Measurements from ENCODE around the gene MGAT5.

The MGAT5 gene

DNA sequence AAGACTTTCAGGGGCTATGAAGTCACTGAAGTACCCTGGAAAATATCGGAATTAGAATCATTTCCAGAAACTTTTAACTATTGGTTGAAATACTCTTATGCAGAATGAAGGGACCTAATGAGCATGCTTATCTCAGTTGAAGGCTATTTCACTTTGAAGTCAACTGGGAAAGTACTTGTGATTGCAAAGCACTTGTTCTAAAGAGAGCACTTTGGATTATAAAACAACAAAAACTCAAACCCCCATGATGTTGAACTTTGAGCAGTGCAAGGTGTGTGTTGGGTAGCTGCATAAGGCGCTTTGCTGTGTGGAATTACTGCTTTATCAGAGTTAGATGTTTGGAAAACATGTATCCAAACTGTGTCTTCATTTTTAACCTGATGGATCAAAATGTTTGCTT lies 12.0 kb upstream of the MGAT5 start:
- Mint-ChIP-seq H3K9me3 (no peaks in the 10 kb centered on the region), H3K4me3 (no peak overlapping the region), H3K27me3 (no peaks in the 10 kb centered on the region), H3K27ac (no peak overlapping the region), H3K4me1 (peaks cover 53% of the 10 kb centered on the region)
- ATAC-seq (no peak), DNase-seq (no peak)

DNA sequence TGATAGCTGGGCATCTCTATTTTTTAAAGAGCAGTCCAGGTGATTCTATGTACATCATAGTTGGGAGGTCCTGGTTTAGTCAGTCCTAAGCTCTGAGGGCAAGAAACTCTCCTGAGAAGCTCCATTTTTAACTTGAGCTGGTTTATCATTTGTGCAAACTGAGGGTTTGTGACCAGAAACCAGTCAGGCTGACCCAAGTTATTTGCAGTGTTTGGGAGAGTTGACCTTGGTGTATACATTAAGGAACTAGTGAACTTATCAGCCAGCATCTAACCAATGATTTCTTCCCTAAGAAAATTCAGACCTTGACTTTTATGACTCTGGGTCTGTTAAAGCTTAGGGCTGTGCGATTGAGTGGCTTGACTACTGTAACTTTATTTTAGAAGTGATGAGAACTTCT lies 10.6 kb upstream of the MGAT5 start:
- Mint-ChIP-seq H3K27me3 (no peaks in the 10 kb centered on the region), H3K4me3 (no peak overlapping the region), H3K27ac (no peak overlapping the region), H3K4me1 (peaks cover 62% of the 10 kb centered on the region), H3K9me3 (no peaks in the 10 kb centered on the region)
- ATAC-seq, result no peak
- no peak for DNase-seq

DNA sequence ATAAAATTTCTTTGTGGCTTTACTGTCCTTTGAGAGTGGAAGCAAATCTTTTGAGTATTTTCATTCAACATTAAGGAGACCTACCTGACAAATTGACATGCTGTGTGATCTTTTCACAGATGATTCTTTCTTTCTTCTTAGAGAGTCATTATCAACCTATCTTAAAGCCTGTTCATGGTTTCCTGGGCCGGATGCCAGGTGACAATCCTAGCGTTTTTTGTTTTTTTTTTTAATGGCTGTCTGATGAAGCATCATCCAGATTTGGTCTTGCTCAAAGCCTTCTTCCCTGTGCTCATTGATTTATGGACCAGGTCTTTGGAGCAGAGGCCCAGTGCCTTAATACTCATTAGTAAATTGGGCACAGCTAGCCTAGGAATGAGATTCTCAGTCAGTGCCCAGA lies 9.8 kb upstream of the MGAT5 start:
- no peaks in the 10 kb centered on the region for H3K27me3 Mint-ChIP-seq
- H3K9me3 Mint-ChIP-seq, result no peaks in the 10 kb centered on the region
- H3K27ac Mint-ChIP-seq, result no peak overlapping the region
- peaks cover 68% of the 10 kb centered on the region for H3K4me1 Mint-ChIP-seq
- H3K4me3 Mint-ChIP-seq, result no peak overlapping the region
- DNase-seq (no peak), ATAC-seq (no peak)

DNA sequence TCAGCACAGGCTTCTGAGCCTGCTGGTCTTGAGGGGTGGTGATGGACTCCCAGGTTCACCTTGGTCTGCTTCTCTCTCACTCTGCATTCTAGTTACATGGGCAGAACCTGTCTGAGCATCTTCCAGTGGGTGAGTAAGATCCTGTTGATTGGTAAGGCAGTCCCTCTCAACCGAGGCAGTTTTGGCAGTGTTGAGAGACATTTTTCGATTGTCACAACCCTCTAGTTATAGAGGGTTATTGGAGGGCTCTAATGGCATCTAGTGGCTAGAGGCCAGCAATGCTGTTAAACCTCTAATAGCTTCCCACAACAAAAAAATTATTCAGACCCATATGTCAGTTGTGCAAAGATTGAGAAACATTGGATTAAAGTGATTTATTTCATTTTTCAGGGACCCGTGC lies 9.3 kb upstream of the MGAT5 start:
- no peaks in the 10 kb centered on the region for H3K9me3 Mint-ChIP-seq
- ATAC-seq (no peak), DNase-seq (no peak)
- H3K27me3 Mint-ChIP-seq, result no peaks in the 10 kb centered on the region
- peaks cover 68% of the 10 kb centered on the region for H3K4me1 Mint-ChIP-seq
- H3K27ac Mint-ChIP-seq, result no peak overlapping the region
- no peak overlapping the region for H3K4me3 Mint-ChIP-seq

DNA sequence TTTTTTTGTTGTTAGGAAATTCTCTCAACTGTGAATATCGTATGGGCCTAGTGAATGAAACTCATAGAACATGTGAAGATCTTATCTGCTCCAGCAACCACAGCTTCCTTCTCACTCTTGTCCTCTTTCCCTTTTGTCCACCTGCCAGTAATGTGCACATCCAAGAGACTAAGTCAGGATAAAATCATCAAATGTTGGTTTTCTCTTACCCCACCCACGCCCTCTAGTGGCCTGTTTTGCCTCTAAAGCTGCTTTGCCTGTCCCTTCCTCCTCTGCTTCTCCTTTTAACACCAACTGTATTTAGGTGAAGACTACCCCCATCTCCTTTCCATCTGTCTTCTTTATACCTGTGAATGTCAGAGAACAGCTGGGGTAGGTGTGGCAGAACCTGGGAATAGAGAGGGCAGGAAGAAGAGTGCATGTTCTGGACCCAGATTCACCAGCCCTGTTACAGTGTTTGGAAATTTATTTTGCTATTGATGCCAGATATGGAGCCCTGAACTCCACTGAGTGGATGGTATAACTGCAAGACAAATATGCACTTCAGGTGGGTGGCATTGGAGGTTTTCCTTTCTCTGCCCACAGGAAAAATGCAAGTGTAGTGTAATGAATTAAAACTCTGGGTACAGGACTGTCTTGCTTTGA lies 8.4 kb upstream of the MGAT5 start:
- no peaks in the 10 kb centered on the region for H3K9me3 Mint-ChIP-seq
- peaks cover 70% of the 10 kb centered on the region for H3K4me1 Mint-ChIP-seq
- ATAC-seq, result peak; percentile 58
- no peaks in the 10 kb centered on the region for H3K27me3 Mint-ChIP-seq
- peak; percentile 58 to 66 for DNase-seq
- H3K4me3 Mint-ChIP-seq, result peak overlapping the region; percentile 23 to 53
- no peak overlapping the region for H3K27ac Mint-ChIP-seq

DNA sequence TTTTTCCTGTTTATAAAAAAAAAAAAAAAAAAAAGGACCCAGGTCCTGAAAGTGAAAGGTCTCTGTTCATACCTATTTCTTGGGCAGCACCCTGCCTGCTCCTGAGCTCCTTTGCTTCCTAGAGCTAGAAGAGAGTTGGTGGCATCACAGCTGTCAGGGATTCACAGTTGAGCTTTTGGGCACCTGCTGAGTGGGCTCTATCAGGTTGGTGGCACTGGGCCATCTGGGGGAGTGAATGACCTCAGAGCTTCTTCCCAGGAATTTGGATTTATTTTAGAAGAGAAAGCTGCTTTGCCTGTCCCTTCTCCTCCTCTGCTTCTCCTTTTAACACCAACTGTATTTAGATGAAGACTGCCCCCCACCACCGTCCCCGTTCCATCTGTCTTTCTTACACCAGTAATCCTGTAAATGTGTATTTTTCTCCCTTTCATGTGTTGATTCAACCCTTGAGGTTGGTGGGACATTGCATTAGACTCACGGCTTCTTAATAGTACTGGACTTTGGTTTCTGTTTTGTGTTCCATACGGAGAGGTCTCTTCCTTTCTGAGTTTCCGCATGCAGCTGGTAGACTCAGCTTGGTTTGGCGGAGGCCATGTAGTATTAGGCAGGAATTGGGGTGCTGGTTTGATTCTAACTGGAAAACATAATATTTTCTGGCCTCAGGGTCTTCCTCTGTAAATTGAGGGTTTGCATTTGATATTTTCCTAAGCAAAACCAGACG lies 7.6 kb upstream of the MGAT5 start:
- no peak overlapping the region for H3K27ac Mint-ChIP-seq
- DNase-seq (no peak), ATAC-seq (no peak)
- H3K4me1 Mint-ChIP-seq, result peaks cover 78% of the 10 kb centered on the region
- no peaks in the 10 kb centered on the region for H3K27me3 Mint-ChIP-seq
- H3K4me3 Mint-ChIP-seq, result peak overlapping the region; percentile 38 to 46
- H3K9me3 Mint-ChIP-seq, result no peaks in the 10 kb centered on the region

DNA sequence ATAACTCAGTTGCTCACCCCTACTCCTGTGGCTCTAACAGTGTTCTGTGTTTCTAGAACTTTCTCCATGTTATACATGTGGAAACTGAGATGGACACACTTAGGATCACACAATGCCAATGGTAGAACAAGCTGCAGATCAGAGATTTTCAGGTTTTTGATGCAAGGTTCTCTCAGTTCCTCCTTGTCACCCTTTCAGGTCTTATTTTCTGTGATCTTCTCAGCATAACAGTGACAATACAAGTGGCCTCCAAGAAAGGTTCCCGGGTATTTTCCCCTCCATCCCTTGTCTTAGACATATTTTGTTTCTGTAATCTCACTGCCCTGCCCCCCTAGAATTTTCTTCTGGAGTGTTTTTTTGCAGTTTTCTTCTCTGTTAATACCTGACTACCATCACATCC lies 6.2 kb upstream of the MGAT5 start:
- no peaks in the 10 kb centered on the region for H3K27me3 Mint-ChIP-seq
- H3K4me1 Mint-ChIP-seq, result peaks cover 91% of the 10 kb centered on the region
- no peak overlapping the region for H3K4me3 Mint-ChIP-seq
- no peaks in the 10 kb centered on the region for H3K9me3 Mint-ChIP-seq
- ATAC-seq (no peak), DNase-seq (no peak)
- no peak overlapping the region for H3K27ac Mint-ChIP-seq

DNA sequence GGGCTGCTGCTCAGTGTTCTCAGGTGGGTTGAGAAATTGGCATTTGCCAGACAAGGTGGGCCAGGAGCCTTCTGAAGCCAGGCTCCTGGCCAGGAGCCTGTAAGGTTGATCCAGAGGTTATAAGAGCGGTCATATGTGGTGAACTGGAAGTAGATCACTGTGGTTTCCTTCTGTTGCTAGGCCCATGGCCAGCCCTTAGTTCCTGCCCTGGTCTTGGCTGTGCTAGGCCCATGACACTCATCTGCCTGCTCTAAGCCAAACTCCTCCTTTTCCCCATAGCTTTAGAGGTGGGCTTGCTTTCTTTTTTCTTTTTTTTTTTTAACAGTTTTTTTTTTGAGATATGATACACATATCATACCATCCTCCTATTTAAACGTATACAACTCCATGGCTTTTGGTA lies 5.0 kb upstream of the MGAT5 start:
- Mint-ChIP-seq H3K9me3 (no peaks in the 10 kb centered on the region), H3K27ac (no peak overlapping the region), H3K27me3 (no peaks in the 10 kb centered on the region), H3K4me3 (no peak overlapping the region), H3K4me1 (peaks cover 98% of the 10 kb centered on the region)
- DNase-seq (no peak), ATAC-seq (no peak)

DNA sequence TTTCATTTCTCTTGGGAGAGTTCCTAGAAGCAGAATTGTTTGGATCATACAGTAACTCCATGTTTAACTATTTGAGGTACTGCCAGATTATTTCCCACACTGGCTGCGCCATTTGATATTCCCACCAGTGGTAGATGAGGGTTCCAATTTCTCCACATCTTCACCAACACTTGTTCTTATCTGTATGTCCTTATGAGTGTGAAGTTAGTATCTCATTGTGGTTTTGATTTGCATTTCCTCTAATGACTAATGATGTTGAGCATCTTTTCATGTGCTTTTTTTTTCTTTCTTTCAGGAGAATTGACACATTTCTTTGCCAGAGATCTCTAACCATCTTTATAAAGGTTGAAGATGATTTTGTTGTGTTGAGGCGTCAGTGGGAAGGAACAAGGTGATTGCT lies 4.1 kb upstream of the MGAT5 start:
- no peak overlapping the region for H3K27ac Mint-ChIP-seq
- no peak for DNase-seq
- peak overlapping the region; percentile 1 to 33 for H3K4me3 Mint-ChIP-seq
- H3K9me3 Mint-ChIP-seq, result no peaks in the 10 kb centered on the region
- H3K27me3 Mint-ChIP-seq, result no peaks in the 10 kb centered on the region
- H3K4me1 Mint-ChIP-seq, result peaks cover 98% of the 10 kb centered on the region
- ATAC-seq, result no peak

DNA sequence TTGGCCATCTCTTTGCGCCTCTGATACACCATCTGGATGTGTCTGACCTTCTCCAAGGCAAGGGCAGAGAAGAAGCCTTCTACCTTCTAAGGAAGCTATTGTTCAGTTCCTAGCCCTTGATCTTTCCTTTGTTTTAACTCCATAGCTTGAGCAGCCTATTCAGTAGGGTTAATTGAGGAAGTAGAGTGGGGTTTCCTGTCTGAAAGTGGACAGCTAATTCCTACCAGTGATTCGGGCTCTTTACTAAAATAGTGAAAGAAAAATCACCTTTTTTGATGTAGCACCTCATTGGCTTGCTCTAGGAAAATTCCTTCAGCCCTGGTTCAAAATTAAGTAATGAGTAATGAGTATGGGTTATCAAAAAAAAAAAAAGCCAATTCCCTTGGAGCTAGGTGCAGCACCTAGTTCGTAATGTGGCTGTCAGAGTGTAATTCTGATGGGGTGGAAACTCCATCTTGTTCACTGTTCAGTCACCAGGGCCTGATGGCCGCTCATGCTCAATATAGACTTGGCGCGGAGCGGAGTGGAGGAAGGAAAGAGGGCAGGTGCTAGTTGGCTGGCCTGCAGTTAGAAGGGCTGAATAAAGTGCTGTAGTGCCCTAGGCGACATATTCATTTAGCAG lies 2.9 kb upstream of the MGAT5 start:
- Mint-ChIP-seq H3K27ac (peak overlapping the region; percentile 35 to 64), H3K27me3 (no peaks in the 10 kb centered on the region), H3K4me3 (peak overlapping the region; percentile 58 to 61), H3K9me3 (no peaks in the 10 kb centered on the region), H3K4me1 (peaks cover 97% of the 10 kb centered on the region)
- ATAC-seq (peak; percentile 49), DNase-seq (no peak)

DNA sequence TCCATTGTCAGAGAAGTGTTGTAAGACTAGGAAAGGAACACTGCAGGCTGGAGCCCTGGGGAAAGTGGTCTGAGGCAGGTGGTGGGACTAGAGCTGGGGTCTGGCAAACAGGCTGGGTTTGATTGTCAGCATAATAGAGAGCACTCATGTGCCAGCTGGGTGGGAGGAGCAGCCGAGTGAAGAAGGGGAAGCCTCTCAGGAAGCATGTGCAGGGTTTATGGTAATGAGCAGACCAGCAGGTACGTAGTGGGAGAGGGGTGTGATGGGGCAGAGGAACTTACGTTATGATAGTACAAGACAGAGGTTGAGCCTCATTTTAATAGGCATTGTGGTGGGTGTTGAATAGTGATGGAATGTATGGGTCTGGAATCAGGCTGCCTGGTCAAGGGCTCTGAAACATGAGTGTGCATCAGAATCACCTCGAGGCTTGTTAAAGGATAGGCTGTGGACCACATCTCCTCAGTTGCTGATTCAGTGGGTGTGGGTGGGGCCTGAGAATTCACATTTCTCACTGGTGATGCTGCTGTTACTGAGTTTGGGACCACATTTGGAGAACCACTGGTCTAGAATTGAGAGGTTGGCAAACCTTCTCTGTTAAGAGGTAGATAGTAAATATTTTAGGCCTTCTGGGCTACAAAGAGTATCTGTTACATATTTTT lies 1.7 kb upstream of the MGAT5 start:
- Mint-ChIP-seq H3K4me1 (peaks cover 97% of the 10 kb centered on the region), H3K27ac (peak overlapping the region in 1 of 2 donors; percentile 64), H3K4me3 (peak overlapping the region; percentile 19 to 46), H3K9me3 (no peaks in the 10 kb centered on the region), H3K27me3 (no peaks in the 10 kb centered on the region)
- DNase-seq (peak in 1 of 2 donors; percentile 70), ATAC-seq (peak; percentile 84)

DNA sequence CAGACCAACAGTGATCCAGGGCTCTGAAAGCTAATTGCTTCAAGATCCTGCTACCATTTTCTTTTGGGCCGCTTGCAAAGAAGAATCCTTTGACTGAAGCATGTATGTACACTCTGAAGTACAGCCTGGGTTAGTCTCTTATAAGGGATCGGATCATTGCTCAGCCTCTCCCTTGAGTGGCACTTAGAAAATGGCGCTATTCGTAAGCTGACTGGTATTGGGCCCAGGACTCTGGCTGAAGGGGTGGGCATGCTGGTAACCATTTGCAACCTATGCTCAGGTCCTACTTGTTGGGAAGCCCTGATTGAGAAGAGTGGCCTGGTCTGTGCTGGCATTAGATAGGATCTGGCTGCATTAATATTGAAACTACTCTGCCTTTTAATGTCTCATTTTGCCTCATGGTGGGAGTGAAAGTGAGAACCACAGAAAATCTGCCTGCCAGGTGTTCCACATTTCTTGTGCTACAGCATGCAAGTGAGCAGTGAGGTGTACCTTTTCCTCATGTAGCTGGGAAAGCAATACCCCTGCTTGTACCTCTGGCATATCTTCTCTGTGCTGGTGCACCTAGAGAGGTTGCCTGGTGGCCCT lies 661 bp upstream of the MGAT5 start:
- ATAC-seq, result peak; percentile 65

DNA sequence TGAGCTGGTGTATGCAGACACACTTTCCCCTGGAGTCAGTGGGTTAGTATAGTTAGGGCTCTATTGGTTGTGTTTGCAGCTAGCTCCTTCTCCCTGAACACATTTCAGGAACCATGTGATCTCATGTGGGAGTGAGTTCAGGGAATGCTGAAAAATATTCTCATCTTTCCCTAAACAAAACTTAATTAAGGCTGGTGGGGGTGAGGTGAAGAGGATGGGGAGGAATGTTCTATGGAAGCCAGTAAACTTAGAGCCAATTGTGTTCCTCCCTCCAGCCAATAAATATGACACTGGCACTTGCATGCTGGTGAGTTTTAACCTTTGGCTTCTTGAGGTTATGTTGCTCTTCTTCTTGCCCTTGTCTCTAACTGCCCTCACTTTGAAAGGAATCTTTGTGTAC lies 952 bp downstream of the MGAT5 start:
- no peaks in the 10 kb centered on the region for H3K9me3 Mint-ChIP-seq
- no peaks in the 10 kb centered on the region for H3K27me3 Mint-ChIP-seq
- peaks cover 97% of the 10 kb centered on the region for H3K4me1 Mint-ChIP-seq
- no peak overlapping the region for H3K27ac Mint-ChIP-seq
- ATAC-seq (no peak), DNase-seq (no peak)
- no peak overlapping the region for H3K4me3 Mint-ChIP-seq

More for the DNA sequence above, 661 bp upstream of the MGAT5 start:
- Mint-ChIP-seq H3K9me3 (no peaks in the 10 kb centered on the region), H3K27me3 (no peaks in the 10 kb centered on the region), H3K4me3 (no peak overlapping the region), H3K27ac (no peak overlapping the region), H3K4me1 (peaks cover 97% of the 10 kb centered on the region)
- peak; percentile 37 to 46 for DNase-seq

DNA sequence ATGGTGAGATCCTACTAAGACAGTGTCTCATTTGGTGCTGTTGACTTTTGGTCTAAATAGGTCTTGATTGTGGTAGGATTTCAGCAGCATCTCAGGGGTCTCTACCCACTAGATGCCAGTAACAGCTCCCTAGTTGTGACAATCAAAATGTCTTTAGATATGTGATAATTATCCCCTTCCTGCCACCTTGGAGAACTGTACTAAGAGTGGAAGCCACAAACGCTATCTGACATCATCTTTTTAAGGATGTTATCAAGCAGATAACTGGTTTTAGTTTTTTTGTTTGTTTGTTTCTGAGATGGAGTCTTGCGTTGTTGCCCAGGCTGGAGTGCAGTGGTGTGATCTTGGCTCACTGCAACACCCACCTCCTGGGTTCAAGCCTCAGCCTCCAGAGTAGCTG lies 3.1 kb downstream of the MGAT5 start:
- no peaks in the 10 kb centered on the region for H3K27me3 Mint-ChIP-seq
- H3K4me3 Mint-ChIP-seq, result no peak overlapping the region
- DNase-seq, result no peak
- peaks cover 98% of the 10 kb centered on the region for H3K4me1 Mint-ChIP-seq
- no peak overlapping the region for H3K27ac Mint-ChIP-seq
- H3K9me3 Mint-ChIP-seq, result no peaks in the 10 kb centered on the region
- no peak for ATAC-seq

DNA sequence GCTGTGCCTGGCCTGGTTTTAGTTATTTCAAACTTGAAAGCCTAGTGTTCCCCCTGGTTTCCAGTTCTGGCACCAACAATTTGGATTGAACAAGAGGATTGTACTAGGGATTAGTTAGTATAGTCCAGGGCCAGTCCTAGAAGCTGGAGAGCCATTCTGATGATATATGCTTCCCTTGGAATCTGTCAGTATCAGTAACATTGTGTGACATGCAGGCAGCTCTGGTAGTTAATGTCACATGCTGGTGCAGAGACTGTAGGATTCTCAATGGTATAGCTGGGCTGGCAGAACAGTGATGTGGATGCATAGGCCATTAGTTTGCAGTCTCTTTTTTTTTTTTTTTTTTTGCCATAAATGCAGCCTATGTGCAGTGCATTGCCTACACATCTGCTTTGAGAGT lies 3.6 kb downstream of the MGAT5 start:
- Mint-ChIP-seq H3K4me3 (no peak overlapping the region), H3K27ac (no peak overlapping the region), H3K9me3 (no peaks in the 10 kb centered on the region), H3K4me1 (peaks cover 98% of the 10 kb centered on the region), H3K27me3 (no peaks in the 10 kb centered on the region)
- DNase-seq (no peak), ATAC-seq (no peak)

All from stimulated activated naive CD8-positive, alpha-beta T cell treated with anti-CD3 and anti-CD28 coated beads, Interleukin-15, amount 100 ng/mL, for 72 hours (primary cell).